ENCODE measurements around the gene HAGHL. TPM values are rescaled to one million over a fixed set of nuclear protein-coding genes. Genes with fewer than 3 reads are reported as not detected.
A peak's percentile ranks its signal among the peaks of the same experiment; 100 is the strongest.

Gene HAGHL
- total and polyA plus RNA-seq, 2 donors (not counting 3 experiments of a cell fraction or from before 2014, with no cell fraction given) = 6.3 to 6.8 TPM

- no peak overlapping the region for H3K9ac ChIP-seq (replicated peaks; ENCODE audit: extremely low read depth, insufficient read depth, low read length)
- H2AFZ ChIP-seq (ENCODE audit: low read depth, low read length) = no peak overlapping the region
- H3K9me3 ChIP-seq (replicated peaks; ENCODE audit: control insufficient read depth, insufficient read depth, low read length) = no peaks in the 10 kb centered on the region
- no peaks in the 10 kb centered on the region for H4K20me1 ChIP-seq (replicated peaks; ENCODE audit: control insufficient read depth, extremely low read depth, insufficient read depth, low read length)
- CTCF ChIA-PET = interaction anchor here (1.0 to 2.4 kb wide), 4 partner anchors 10 to 347 kb away, joined by 3 to 17 read pairs (median 4); partner anchors contain the start of gene WDR24
- no peaks in the 10 kb centered on the region for H3K36me3 ChIP-seq (ENCODE audit: control insufficient read depth in 2 of 2, extremely low read depth in 1 of 2, insufficient read depth in 2 of 2, low read length in 2 of 2)
- DNase-seq (ENCODE audit: low read depth, low spot score) (no peak), FAIRE-seq (no peak)
- H3K9me1 ChIP-seq (replicated peaks; ENCODE audit: control insufficient read depth, extremely low read depth, insufficient read depth, low read length) = no peaks in the 10 kb centered on the region
- POLR2A ChIA-PET = no interaction called here
- dilution Hi-C loops (cut with MboI; ENCODE audit: extremely low pct_ligation_motif_present, low sequenced_read_pairs) = no loop called here
- no peak overlapping the region for H3K4me3 ChIP-seq (replicated peaks in 1 of 3; ENCODE audit: insufficient read depth in 1 of 3, low read depth in 1 of 3, low read length in 3 of 3)
- no TSS peak for BruUV-seq (replicated peaks)
- H3K27me3 ChIP-seq (ENCODE audit: control insufficient read depth in 2 of 2, insufficient read depth in 2 of 2, low read length in 2 of 2) = peaks cover 14 to 22% of the 10 kb centered on the region in 2 experiments
- H3K4me1 ChIP-seq (ENCODE audit: control insufficient read depth, extremely low read depth, insufficient read depth, low read length) = peaks cover 5% of the 10 kb centered on the region
- H3K4me2 ChIP-seq (ENCODE audit: insufficient read depth, low read length) = no peak overlapping the region
- intact Hi-C loops (cut with micrococcal nuclease) = no loop called here
- no peaks in the 10 kb centered on the region for H3K79me2 ChIP-seq (ENCODE audit: control insufficient read depth, insufficient read depth, low read length)
- TF ChIP-seq FOS (IDR thresholded peaks at IDR 0.05; ENCODE audit: borderline replicate concordance, insufficient read depth, low read length) = peak; percentile 16
- TF ChIP-seq POLR2A (IDR thresholded peaks at IDR 0.05; ENCODE audit: low read depth, low read length) = no peak
- TF ChIP-seq JUN (IDR thresholded peaks at IDR 0.05; ENCODE audit: borderline replicate concordance, insufficient read depth, insufficient read length, low read depth) = no peak
- peak; percentile 34 for TF ChIP-seq MAX (IDR thresholded peaks at IDR 0.05; ENCODE audit: insufficient read depth, insufficient read length)
- no peak overlapping the region for H3K27ac ChIP-seq (ENCODE audit: insufficient read depth, low read depth, low read length)
Measured at GRCh38 chr16:709566-710499, 17.1 kb upstream of the HAGHL start.

GRCh38 chr16:710500-711075 lies 16.3 kb upstream of the HAGHL start:
- DNase-seq (ENCODE audit: low read depth, low spot score) (no peak), FAIRE-seq (no peak)
- Histone ChIP-seq H2AFZ (ENCODE audit: low read depth, low read length) (no peak overlapping the region), H3K4me3 (replicated peaks in 1 of 3; ENCODE audit: insufficient read depth in 1 of 3, low read depth in 1 of 3, low read length in 3 of 3) (no peak overlapping the region), H3K9me1 (replicated peaks; ENCODE audit: control insufficient read depth, extremely low read depth, insufficient read depth, low read length) (no peaks in the 10 kb centered on the region), H3K9me3 (replicated peaks; ENCODE audit: control insufficient read depth, insufficient read depth, low read length) (no peaks in the 10 kb centered on the region), H3K27me3 (ENCODE audit: control insufficient read depth in 2 of 2, insufficient read depth in 2 of 2, low read length in 2 of 2) (peaks cover 12 to 16% of the 10 kb centered on the region in 2 experiments), H3K36me3 (ENCODE audit: control insufficient read depth in 2 of 2, extremely low read depth in 1 of 2, insufficient read depth in 2 of 2, low read length in 2 of 2) (no peaks in the 10 kb centered on the region), H3K27ac (ENCODE audit: insufficient read depth, low read depth, low read length) (no peak overlapping the region), H3K79me2 (ENCODE audit: control insufficient read depth, insufficient read depth, low read length) (no peaks in the 10 kb centered on the region), H3K4me1 (ENCODE audit: control insufficient read depth, extremely low read depth, insufficient read depth, low read length) (peaks cover 5% of the 10 kb centered on the region), H3K9ac (replicated peaks; ENCODE audit: extremely low read depth, insufficient read depth, low read length) (no peak overlapping the region), H4K20me1 (replicated peaks; ENCODE audit: control insufficient read depth, extremely low read depth, insufficient read depth, low read length) (no peaks in the 10 kb centered on the region), H3K4me2 (ENCODE audit: insufficient read depth, low read length) (no peak overlapping the region)
- intact Hi-C loops (cut with micrococcal nuclease) = loop anchor here (1.0 kb wide), 1 partner anchor 75 kb away; no protein-coding TSS in a partner anchor
- ChIA-PET CTCF (interaction anchor here (1.0 to 2.4 kb wide), 4 partner anchors 9 to 346 kb away, joined by 3 to 17 read pairs (median 4); partner anchors contain the start of gene WDR24), POLR2A (no interaction called here)
- BruUV-seq (replicated peaks) = no TSS peak
- dilution Hi-C loops (cut with MboI; ENCODE audit: extremely low pct_ligation_motif_present, low sequenced_read_pairs) = no loop called here
- TF ChIP-seq MAX (IDR thresholded peaks at IDR 0.05; ENCODE audit: insufficient read depth, insufficient read length) (no peak), POLR2AphosphoS5 (IDR thresholded peaks at IDR 0.05; ENCODE audit: insufficient read depth, low read depth, low read length) (no peak), CTCF (IDR thresholded peaks at IDR 0.05; ENCODE audit: extremely low read depth in 1 of 2, insufficient read depth in 1 of 2, low read depth in 1 of 2, low read length in 2 of 2) (no peak), FOS (IDR thresholded peaks at IDR 0.05; ENCODE audit: borderline replicate concordance, insufficient read depth, low read length) (no peak), POLR2A (IDR thresholded peaks at IDR 0.05; ENCODE audit: low read depth, low read length) (no peak), GATA2 (IDR thresholded peaks at IDR 0.05; ENCODE audit: insufficient read depth, insufficient read length, low read depth, low read length) (no peak), MYC (IDR thresholded peaks at IDR 0.05; ENCODE audit: low read depth, low read length) (no peak)
